HG03045 (cell line): Measurements from ENCODE around the gene CYRIA.

Experiments
- ATAC-seq: cut with Tn5 transposase; IDR thresholded peaks from one replicate; pipeline ENCODE4 v1.9.1; 2021; ENCODE audit warnings: mild to moderate bottlenecking, moderate library complexity; ENCODE audit not compliant: unreplicated experiment

The CYRIA gene

GRCh38 chr2:16652296-16653082, 13.1 kb downstream of the CYRIA start:
- no peak for ATAC-seq

- ATAC-seq, result no peak
These were observed 15.1 kb downstream of the CYRIA start for GRCh38 chr2:16650287-16651249.

DNA sequence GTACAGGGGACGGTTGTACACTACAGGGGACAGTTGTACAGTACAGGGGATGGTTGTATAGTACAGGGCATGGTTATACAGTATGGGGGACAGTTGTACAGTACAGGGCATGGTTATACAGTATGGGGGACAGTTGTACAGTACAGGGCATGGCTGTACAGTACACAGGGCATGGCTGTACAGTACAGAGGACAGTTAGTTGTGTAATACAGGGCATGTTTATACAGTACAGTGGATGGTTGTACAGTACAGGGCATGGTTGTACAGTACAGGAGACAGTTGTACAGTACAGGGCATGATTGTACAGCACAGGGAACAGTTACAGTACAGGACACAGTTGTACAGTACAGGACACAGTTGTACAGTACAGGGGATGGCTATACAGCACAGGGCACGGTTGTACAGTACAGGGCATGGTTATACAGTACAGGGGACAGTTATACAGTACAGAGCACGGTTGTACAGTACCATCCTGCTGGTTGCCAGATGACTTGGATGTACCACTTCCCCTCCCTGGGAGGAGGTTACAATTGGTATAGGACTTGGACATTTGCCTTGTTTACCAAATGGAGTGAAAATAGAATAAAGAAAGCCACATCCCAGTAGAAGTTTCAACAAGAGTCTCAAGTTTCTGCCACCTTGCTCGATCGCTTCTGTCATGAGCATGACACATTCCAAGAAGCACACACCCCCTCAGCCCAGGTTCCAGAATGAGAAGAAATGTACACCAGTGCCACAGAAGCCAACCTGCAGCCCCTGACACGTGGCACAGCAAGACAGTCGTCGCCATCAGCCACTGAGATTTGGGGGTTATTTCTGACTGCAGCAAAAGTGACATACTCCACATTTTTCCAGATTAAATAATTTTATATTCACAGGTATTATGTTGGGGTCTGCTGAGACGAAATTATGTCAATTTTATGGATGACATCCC, 16.0 kb downstream of the CYRIA start:
- no peak for ATAC-seq

- ATAC-seq, result no peak
These were observed 17.5 kb downstream of the CYRIA start for GRCh38 chr2:16647992-16648617.

DNA sequence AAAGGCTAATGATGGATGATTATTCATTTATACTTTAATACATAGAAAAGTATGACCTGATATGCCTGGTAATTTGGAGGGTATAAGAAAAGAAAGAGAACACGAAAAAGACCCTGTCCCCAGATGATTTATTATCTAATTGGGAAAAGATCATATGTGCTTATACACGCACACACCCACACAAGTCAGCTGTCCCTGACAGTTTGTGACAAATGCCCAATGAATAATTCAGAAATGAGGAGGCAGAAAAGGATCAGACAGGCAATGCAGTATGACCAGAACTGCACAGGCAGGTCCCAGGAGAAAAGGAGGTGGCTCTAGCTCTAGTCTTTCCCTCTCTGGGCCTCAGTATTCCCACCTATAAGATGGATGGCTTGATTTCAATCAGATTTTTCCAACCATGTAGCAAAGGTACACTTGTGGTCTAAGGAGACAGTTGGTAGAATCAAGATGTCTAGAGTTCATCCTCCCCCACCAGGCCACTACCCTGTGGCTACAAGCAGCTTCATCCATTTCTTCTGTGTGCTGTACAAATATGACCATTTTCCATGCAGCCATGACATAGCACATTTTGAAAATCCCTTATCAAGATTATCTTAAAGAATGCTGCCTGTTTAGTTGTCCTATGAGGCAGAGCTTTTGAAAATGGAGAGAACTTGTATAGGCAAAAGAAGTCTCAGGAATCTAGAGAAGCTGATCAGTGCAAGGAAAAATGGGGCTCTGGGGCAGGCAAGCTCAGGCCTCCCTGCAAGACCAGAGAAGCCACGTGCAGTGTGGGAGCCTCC, 19.7 kb downstream of the CYRIA start:
- ATAC-seq, result no peak

DNA sequence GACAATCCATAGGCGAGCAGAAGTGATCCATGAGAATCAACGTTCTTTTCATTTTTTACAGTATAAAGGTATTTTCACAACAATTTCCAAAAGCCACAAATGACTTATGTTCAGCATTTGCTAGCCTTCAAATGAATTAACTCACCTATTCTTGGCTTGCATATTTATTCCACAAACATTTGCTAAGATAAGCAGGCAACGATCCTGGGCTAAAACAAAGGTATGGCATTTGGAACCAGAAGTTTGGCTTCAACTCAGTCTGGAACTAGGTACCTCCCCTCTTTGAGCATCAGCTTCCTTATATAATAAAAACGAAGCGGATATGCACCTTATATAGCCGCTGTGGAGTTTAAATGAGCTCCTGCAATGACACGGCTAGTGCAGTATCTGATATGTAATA, 20.5 kb downstream of the CYRIA start:
- ATAC-seq, result no peak

GRCh38 chr2:16644221-16644925, 21.3 kb downstream of the CYRIA start:
- ATAC-seq, result no peak

GRCh38 chr2:16643099-16643498, 22.5 kb downstream of the CYRIA start:
- ATAC-seq, result no peak

DNA sequence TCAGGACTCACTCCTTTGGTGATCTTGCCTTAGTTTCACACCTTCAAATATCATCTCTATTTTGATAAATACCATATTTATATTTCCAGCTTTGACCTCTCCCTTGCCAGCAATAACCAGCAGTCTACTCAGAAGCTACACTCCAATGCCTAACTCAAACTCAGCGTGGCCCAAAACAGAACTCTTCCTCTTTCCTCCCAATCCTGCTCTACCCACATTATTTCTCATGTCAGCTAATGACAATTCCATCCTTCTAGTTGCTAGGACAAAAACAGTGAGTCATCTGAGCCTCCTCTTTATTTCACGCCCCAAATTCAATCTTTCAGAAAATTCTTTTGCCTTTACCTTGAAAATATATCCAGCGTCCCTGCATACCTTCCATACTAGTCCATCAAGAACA, 23.5 kb downstream of the CYRIA start:
- ATAC-seq, result no peak

- no peak for ATAC-seq
These were observed 24.1 kb downstream of the CYRIA start for GRCh38 chr2:16641509-16641908.

GRCh38 chr2:16640867-16641266, 24.8 kb downstream of the CYRIA start:
- ATAC-seq, result no peak

DNA sequence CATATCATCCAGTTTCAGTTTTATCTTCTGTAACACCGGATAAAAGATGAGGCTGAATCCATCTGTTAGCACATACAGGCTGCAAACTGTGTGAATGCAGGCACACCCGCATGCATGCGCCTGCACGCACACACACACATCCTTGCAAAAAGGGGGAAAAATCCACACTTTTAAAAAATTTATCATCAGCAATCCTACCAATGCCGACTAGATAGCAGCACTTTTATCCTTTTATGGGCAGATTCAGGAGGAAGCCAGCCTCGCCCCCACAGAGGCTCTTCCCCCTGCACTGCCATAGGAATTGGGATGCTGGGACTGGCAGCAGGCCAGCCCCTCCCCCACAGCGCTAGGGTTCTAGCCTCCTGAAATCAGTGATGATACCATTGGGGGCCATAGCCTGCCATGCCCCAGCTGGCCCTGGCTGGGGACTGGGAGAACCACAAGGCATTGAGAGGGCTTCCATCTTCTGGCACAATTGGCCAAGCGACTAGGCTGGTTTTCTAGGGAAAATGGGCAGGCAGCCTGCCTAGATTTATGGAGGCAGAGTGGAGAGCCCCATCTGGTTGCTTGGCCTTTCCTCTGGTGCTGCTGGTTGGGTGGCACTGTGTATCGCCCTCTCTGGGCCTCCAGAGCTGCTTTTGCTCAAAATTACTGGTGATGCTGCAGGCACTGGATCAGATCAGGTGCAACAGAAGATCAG, 25.5 kb downstream of the CYRIA start:
- ATAC-seq, result no peak

- no peak for ATAC-seq
These were observed 26.2 kb downstream of the CYRIA start for GRCh38 chr2:16639431-16639830.

- ATAC-seq, result no peak
These were observed 26.7 kb downstream of the CYRIA start for GRCh38 chr2:16638946-16639345.

DNA sequence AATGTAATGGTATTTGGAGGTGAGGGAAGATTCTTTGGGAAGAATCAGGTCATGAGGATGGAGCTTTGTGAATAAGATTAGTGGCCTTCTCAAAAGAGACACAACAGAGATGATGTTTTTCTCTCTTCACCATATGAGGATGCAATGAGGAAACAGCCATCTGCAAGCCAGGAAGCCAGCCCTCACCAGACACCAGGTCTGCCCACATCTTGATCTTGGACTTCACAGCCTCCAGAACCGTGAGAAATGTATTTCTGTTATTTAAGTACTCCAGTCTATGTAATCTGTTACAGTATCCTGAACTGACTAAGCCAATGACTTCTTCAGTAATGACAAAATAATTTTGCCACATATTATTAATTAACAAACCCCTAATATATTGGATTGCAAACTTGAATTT, 28.3 kb downstream of the CYRIA start:
- no peak for ATAC-seq

GRCh38 chr2:16635791-16636699, 29.6 kb downstream of the CYRIA start:
- no peak for ATAC-seq
